ENCODE results near the gene RAD18.

The RAD18 gene

GRCh38 chr3:8857720-8858367 lies 105.4 kb downstream of the RAD18 start:
- H3K4me3 ChIP-seq (ENCODE audit: low read length): no peak overlapping the region
- TF ChIP-seq CTCF (conservative IDR thresholded peaks at IDR 0.05; ENCODE audit: low read depth, low read length): no peak
- no peak for DNase-seq (ENCODE audit: low read depth)

GRCh38 chr3:8856721-8857120 lies 106.6 kb downstream of the RAD18 start:
- H3K4me3 ChIP-seq (ENCODE audit: low read length): no peak overlapping the region
- TF ChIP-seq CTCF (conservative IDR thresholded peaks at IDR 0.05; ENCODE audit: low read depth, low read length): no peak
- DNase-seq (ENCODE audit: low read depth): no peak

GRCh38 chr3:8856071-8856470 lies 107.2 kb downstream of the RAD18 start:
- H3K4me3 ChIP-seq (ENCODE audit: low read length): no peak overlapping the region
- TF ChIP-seq CTCF (conservative IDR thresholded peaks at IDR 0.05; ENCODE audit: low read depth, low read length): no peak
- DNase-seq (ENCODE audit: low read depth): no peak

- no peak for DNase-seq (ENCODE audit: low read depth)
- no peak overlapping the region for H3K4me3 ChIP-seq (ENCODE audit: low read length)
- TF ChIP-seq CTCF (conservative IDR thresholded peaks at IDR 0.05; ENCODE audit: low read depth, low read length): no peak
Measured at GRCh38 chr3:8854656-8855055, 108.6 kb downstream of the RAD18 start.

- no peak for TF ChIP-seq CTCF (conservative IDR thresholded peaks at IDR 0.05; ENCODE audit: low read depth, low read length)
- no peak overlapping the region for H3K4me3 ChIP-seq (ENCODE audit: low read length)
- no peak for DNase-seq (ENCODE audit: low read depth)
Measured at GRCh38 chr3:8853081-8853480, 110.2 kb downstream of the RAD18 start.

- no peak overlapping the region for H3K4me3 ChIP-seq (ENCODE audit: low read length)
- no peak for TF ChIP-seq CTCF (conservative IDR thresholded peaks at IDR 0.05; ENCODE audit: low read depth, low read length)
- no peak for DNase-seq (ENCODE audit: low read depth)
Measured at GRCh38 chr3:8852511-8852910, 110.8 kb downstream of the RAD18 start.

GRCh38 chr3:8851703-8852102 lies 111.6 kb downstream of the RAD18 start:
- DNase-seq (ENCODE audit: low read depth): no peak
- no peak overlapping the region for H3K4me3 ChIP-seq (ENCODE audit: low read length)
- no peak for TF ChIP-seq CTCF (conservative IDR thresholded peaks at IDR 0.05; ENCODE audit: low read depth, low read length)

All from retinal pigment epithelial cell (primary cell).